ENCODE data around the gene INTU. TPM values are rescaled to one million over a fixed set of nuclear protein-coding genes. Genes with fewer than 3 reads are reported as not detected.

Gene INTU
- total RNA-seq, 4 donors from 2014 or later: 4.1 to 8.1 (median 5.1) TPM

DNA sequence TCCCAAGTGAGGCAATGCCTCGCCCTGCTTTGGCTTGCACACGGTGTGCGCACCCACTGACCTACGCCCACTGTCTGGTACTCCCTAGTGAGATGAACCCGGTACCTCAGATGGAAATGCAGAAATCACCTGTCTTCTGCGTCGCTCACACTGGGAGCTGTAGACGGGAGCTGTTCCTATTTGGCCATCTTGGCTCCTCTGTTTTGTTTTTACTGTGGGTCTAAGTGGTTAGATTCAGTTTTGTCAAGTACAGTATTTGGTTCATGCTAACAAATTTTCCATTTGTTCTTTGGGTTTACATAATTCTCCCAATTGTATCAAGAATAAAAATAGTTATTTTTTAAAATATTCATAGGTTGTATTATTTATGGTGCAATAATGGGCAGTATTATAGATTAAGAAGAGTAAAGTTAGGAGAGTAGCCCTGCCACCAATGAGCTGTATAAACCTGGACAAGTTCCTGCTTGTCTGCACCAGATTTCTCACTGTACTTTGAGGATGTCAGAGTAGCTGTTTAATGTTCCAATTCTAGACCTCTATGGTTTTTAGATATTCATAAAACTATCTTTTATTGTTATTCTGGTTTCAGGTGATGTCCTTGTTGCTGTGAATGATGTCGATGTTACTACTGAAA is 23.4 kb downstream of the INTU start:
- DNase-seq (ENCODE audit: low spot score in 2 of 2): no peak
- intact Hi-C loops (cut with DNase I; ENCODE audit: low total_unique reads): no loop called here
- H3K4me3 ChIP-seq (ENCODE audit: low read depth, poor library complexity, severe bottlenecking): no peak overlapping the region
- no peak for TF ChIP-seq POLR2A (IDR thresholded peaks at IDR 0.05)
- TF ChIP-seq, protein P1, sequence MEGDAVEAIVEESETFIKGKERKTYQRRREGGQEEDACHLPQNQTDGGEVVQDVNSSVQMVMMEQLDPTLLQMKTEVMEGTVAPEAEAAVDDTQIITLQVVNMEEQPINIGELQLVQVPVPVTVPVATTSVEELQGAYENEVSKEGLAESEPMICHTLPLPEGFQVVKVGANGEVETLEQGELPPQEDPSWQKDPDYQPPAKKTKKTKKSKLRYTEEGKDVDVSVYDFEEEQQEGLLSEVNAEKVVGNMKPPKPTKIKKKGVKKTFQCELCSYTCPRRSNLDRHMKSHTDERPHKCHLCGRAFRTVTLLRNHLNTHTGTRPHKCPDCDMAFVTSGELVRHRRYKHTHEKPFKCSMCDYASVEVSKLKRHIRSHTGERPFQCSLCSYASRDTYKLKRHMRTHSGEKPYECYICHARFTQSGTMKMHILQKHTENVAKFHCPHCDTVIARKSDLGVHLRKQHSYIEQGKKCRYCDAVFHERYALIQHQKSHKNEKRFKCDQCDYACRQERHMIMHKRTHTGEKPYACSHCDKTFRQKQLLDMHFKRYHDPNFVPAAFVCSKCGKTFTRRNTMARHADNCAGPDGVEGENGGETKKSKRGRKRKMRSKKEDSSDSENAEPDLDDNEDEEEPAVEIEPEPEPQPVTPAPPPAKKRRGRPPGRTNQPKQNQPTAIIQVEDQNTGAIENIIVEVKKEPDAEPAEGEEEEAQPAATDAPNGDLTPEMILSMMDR (IDR thresholded peaks at IDR 0.05): no peak
- 92 to 93% methylated on average over 9 of the region's 9 CpGs for WGBS, 2 donors

DNA sequence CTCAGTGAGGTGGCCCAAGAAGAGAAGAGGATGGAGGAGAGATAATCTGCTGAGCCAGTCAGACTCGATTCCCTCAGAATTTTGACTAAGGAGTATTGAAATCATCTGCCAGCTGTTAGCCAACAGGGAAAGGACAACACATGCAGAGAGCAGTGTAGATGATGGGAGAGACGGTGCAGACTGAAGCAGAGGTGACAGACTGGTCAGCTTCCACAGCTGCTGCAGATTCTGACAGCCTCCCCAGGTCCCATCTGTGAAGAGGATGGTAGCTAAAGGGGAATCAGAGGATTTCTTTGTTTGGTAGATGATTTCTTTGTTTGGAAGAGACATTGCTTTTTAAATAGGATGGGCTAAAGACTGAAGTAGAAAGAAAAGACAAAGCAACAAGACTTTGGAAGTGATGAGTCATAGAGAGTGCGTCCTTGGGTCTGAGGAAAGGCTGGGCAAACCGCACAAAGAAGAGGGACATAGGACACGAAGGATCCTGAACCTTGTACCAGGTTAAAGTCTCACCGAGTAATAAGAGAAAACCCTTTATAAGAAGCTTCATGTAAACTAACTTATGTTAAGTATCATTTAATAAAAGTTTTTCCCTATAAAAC is 27.6 kb downstream of the INTU start:
- intact Hi-C loops (cut with DNase I; ENCODE audit: low total_unique reads): no loop called here
- H3K4me3 ChIP-seq (ENCODE audit: low read depth, poor library complexity, severe bottlenecking): no peak overlapping the region
- TF ChIP-seq, protein P1 (IDR thresholded peaks at IDR 0.05): no peak
- no peak for TF ChIP-seq POLR2A (IDR thresholded peaks at IDR 0.05)
- DNase-seq (ENCODE audit: low spot score in 2 of 2): no peak
- 88 to 89% methylated on average over 6 of the region's 6 CpGs for WGBS, 2 donors

DNA sequence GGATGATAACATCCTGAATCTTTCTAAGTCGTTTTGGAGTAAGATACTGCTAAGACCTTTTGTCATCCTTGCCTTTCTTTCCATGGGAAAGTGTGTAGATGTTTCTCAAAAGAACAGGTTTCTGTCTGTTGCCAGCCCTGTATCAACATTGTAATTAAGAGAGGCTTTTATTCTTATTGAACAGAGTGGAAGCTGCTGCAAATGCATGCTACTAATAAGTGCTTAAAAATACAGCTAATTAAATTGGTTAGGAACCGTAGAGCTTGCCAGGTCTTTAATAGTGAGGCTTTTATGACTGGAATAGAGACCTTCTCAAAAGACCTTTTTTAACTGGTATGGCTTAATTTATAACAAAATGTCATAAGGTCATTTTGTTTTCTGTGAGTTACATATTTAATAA is 34.4 kb downstream of the INTU start:
- DNase-seq (ENCODE audit: low spot score in 2 of 2): no peak
- intact Hi-C loops (cut with DNase I; ENCODE audit: low total_unique reads): no loop called here
- TF ChIP-seq POLR2A (IDR thresholded peaks at IDR 0.05): no peak
- TF ChIP-seq, protein P1 (IDR thresholded peaks at IDR 0.05): no peak
- H3K4me3 ChIP-seq (ENCODE audit: low read depth, poor library complexity, severe bottlenecking): no peak overlapping the region
- WGBS, 2 donors: 81 to 91% methylated on average over 2 of the region's 2 CpGs

DNA sequence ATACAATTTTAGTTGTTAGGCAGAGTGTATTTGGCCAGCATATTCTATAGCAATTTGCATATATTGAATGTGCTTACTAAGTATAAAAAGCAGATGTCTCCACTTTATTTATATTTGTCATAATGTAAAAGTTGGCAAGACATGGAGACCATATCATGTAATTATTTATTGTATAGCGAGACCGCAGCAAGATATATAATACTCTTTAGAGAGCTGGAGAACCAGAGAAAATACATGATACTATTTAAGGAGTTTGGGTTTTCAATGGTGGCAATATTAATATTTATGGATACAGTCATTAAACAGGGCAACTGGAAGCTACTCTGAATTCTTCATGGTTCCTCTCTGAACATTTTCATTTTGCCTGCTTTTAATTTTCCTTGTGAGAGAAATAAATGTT is 35.0 kb downstream of the INTU start:
- 67 to 95% methylated on average over 2 of the region's 2 CpGs for WGBS, 2 donors
- DNase-seq (ENCODE audit: low spot score in 2 of 2): no peak
- H3K4me3 ChIP-seq (ENCODE audit: low read depth, poor library complexity, severe bottlenecking): no peak overlapping the region
- intact Hi-C loops (cut with DNase I; ENCODE audit: low total_unique reads): no loop called here
- TF ChIP-seq, protein P1 (IDR thresholded peaks at IDR 0.05): no peak
- TF ChIP-seq POLR2A (IDR thresholded peaks at IDR 0.05): no peak

DNA sequence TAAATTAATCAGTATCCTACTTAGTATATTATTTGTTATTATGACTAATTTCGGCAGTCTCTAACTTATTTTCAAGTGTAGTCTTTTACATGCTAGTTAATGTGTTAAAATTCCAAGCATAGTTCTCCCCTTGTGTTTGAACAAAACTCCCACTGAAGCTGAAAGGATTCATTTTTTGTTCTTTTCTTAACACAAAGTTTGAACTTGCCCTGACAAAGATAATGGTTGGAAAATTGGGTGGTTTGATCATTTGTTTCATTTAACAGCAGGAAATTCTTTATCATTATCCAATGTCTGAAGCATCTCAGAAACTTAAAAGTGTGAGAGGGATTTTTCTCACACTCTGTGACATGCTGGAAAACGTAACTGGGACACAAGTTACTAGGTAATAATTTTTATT is 36.0 kb downstream of the INTU start:
- WGBS, 2 donors: 81 to 91% methylated on average over 2 of the region's 2 CpGs
- intact Hi-C loops (cut with DNase I; ENCODE audit: low total_unique reads): no loop called here
- no peak for DNase-seq (ENCODE audit: low spot score in 2 of 2)
- H3K4me3 ChIP-seq (ENCODE audit: low read depth, poor library complexity, severe bottlenecking): no peak overlapping the region
- TF ChIP-seq POLR2A (IDR thresholded peaks at IDR 0.05): no peak
- TF ChIP-seq, protein P1 (IDR thresholded peaks at IDR 0.05): no peak

- TF ChIP-seq, protein P1 (IDR thresholded peaks at IDR 0.05): no peak
- no peak for TF ChIP-seq POLR2A (IDR thresholded peaks at IDR 0.05)
- intact Hi-C loops (cut with DNase I; ENCODE audit: low total_unique reads): no loop called here
- H3K4me3 ChIP-seq (ENCODE audit: low read depth, poor library complexity, severe bottlenecking): no peak overlapping the region
- DNase-seq (ENCODE audit: low spot score in 2 of 2): no peak
- WGBS, 2 donors: 70 to 89% methylated on average over 1 of the region's 1 CpG
Measured at GRCh38 chr4:127669691-127670090, 36.9 kb downstream of the INTU start.
